ENCODE results near the gene CSMD2.

GRCh38 chr1:34050709-34051485 is 114.1 kb downstream of the CSMD2 start:
- no peak for TF ChIP-seq EZH2phosphoT487 (IDR thresholded peaks at IDR 0.05; ENCODE audit: borderline replicate concordance)
- no peak for TF ChIP-seq CTCF (conservative IDR thresholded peaks at IDR 0.05; ENCODE audit: low read length)
